ENCODE measurements around the gene SOBP.

Gene SOBP

GRCh38 chr6:107666981-107667601, 177.2 kb downstream of the SOBP start:
- DNase-seq: no peak

GRCh38 chr6:107667790-107668189, 177.9 kb downstream of the SOBP start:
- no peak for DNase-seq

GRCh38 chr6:107668743-107669474, 179.0 kb downstream of the SOBP start:
- DNase-seq: peak; percentile 35

GRCh38 chr6:107670792-107671199, 180.9 kb downstream of the SOBP start:
- DNase-seq: peak; percentile 6

GRCh38 chr6:107673076-107673494, 183.2 kb downstream of the SOBP start:
- no peak for DNase-seq

GRCh38 chr6:107674995-107675738, 185.2 kb downstream of the SOBP start:
- DNase-seq: peak; percentile 86

- no peak for DNase-seq
Observed at GRCh38 chr6:107676042-107676441, 186.1 kb downstream of the SOBP start.

- DNase-seq: no peak
Observed at GRCh38 chr6:107677399-107677798, 187.5 kb downstream of the SOBP start.

GRCh38 chr6:107679457-107679856, 189.5 kb downstream of the SOBP start:
- DNase-seq: no peak

GRCh38 chr6:107682721-107683120, 192.8 kb downstream of the SOBP start:
- DNase-seq: no peak

GRCh38 chr6:107683183-107683582, 193.3 kb downstream of the SOBP start:
- DNase-seq: no peak

- DNase-seq: no peak
Observed at GRCh38 chr6:107684996-107685395, 195.1 kb downstream of the SOBP start.

GRCh38 chr6:107689190-107689589, 199.3 kb downstream of the SOBP start:
- DNase-seq: no peak

GRCh38 chr6:107689951-107690642, 200.2 kb downstream of the SOBP start:
- no peak for DNase-seq

GRCh38 chr6:107690643-107691061, 200.7 kb downstream of the SOBP start:
- DNase-seq: no peak

- no peak for DNase-seq
Observed at GRCh38 chr6:107691062-107691751, 201.3 kb downstream of the SOBP start.

GRCh38 chr6:107692351-107692750, 202.4 kb downstream of the SOBP start:
- DNase-seq: no peak

- DNase-seq: no peak
Observed at GRCh38 chr6:107695061-107695720, 205.3 kb downstream of the SOBP start.

- no peak for DNase-seq
Observed at GRCh38 chr6:107697682-107698081, 207.8 kb downstream of the SOBP start.

- no peak for DNase-seq
Observed at GRCh38 chr6:107698146-107698545, 208.2 kb downstream of the SOBP start.

GRCh38 chr6:107699254-107699653, 209.3 kb downstream of the SOBP start:
- no peak for DNase-seq

- DNase-seq: no peak
Observed at GRCh38 chr6:107699697-107700325, 209.9 kb downstream of the SOBP start.
